GM19455 (cell line): ENCODE results near the gene XKR3.
"Not testable (repeated sequence)": the region's sequence is repeated elsewhere in the genome, so short reads cannot be mapped to it uniquely, and the experiment has no call there.

ENCODE experiments used
- ATAC-seq: cut with Tn5 transposase; IDR thresholded peaks from one replicate; pipeline ENCODE4 v1.9.1; 2021; ENCODE audit not compliant: unreplicated experiment

Gene XKR3

DNA sequence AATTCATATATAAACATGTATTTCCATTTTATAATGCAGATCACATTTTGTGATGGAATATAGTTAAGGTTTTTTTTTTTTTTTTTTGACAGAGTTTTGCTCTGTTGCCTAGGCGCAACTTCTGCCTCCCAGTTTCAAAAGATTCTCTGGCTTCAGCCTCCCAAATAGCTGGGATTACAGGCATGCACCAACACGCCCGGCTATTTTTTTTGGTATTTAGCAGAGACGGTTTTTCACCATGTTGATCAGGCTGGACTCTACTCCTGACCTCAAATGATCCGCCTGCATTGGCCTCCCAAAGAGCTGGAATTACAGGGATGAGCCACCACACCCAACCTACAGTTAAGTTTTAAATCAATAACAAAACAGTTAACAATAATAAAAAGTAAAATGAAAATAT, 18.8 kb downstream of the XKR3 start:
- ATAC-seq: no peak

DNA sequence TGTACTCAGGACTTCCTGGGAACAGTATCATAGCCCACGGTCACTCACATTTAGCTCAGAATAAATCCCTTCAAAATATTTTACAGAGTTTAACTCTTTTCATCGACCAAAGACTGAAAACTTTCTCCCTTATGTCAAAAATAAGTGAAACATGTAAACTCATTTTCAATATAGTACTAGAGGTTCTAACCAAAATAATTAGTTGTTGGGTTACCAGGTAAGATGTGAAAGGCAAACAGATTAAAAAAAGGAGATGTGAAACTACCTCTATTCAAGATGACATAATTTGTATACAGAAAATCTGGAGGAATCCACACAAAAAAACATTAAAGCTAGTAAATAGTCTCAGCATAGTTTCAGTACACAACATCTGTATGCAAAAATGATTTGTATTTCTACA, 20.3 kb downstream of the XKR3 start:
- no peak for ATAC-seq

DNA sequence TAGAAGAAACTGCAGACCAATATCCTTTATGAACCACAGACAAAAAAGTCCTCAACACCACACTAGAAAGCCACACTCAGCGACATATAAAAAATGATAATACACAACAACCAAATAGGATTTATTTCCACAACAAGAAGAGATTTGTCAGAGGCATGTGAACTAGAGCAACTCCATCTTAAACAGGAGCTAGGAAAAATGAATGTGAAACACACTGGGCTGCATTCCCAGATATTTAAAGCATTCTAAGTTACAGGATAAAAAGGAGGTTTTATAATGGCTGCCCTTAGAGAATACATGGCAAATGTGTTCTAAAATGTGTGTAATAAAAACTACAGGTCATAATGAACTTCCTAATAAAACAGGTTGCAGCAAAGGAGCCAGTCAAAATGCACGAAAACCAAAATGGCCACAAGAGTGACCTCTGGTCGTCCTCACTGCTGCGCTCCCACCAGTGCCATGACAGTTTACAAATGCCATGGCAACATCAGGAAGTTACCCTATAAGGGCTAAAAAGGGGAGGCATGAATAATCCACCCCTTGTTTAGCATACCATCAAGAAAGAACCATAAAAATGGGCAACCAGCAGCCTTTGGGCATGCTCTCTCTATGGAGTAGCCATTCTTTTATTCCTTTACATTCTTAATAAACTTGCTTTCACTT, 21.8 kb downstream of the XKR3 start:
- ATAC-seq: no peak

DNA sequence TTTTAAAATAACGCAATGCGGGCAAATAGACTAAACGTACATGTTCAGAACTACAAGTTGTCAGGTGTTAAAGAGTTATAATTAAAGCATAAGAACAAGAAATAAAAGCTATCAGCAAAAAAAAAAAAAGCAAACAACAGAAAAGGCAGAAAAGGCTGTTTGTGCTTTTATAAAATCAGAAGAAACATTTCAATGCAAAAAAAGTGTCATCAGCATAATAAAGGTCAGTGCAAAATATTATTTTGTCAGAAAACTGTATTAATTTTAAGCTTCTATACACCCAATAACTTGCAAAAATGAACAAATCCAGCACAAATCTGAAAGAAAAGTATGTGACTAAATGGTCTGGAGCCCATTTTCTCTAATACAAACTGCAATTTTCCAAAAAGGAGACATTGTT, 23.6 kb downstream of the XKR3 start:
- no peak for ATAC-seq

DNA sequence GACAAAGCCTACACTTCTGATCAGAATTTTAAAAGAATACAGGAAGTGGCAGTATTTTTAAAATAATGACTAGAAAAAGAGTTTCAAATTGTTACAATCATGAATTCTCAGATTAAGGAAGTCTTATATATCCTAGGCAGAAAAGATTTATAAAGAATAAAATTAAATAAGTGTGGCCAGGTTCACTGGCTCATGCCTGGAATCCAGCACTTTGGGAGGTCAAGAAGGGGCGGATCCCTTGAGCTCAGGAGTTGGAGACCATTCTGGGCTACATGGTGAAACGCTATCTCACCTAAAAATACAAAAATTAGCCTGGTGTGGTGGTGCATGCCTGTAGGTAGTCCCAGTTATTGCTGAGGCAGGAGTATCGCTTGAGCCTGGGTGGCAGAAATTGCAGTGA, 24.1 kb downstream of the XKR3 start:
- no peak for ATAC-seq

DNA sequence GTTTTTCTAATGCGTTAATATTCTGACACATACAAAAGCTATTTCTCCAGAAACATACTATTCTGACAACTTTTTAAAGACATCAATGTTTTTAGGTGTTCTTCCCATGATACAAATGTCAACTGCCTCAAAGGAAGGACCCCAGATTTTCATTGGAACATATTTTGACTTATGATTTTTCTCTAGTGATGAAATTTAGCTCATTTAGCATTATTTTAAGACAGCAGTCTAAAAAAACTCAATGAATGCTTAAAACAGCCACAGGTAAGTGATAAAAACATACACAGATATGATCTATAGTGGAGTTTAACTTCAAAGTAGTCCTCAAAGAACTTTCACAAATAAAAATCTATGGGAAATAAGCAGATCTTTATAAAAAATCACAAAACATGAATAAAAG, 24.9 kb downstream of the XKR3 start:
- no peak for ATAC-seq

DNA sequence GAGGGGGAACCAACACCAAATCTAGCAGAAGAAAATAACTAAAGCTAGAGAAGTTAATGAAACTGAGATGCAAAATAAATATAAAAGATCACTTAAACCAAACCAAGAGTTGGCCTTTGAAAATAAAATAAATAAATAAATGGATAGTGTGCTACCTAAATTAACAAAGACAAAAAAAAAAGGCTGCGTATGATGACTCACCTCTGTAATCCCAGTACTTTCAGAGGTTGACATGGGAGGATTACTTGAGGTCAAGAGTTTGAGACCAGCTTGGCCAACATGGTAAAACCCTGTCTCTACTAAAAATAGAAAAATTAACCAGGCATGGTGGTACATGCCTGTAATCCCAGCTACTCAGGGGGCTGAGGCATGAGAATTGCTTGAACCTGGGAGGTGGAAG, 29.7 kb downstream of the XKR3 start:
- not testable (repeated sequence) for ATAC-seq

DNA sequence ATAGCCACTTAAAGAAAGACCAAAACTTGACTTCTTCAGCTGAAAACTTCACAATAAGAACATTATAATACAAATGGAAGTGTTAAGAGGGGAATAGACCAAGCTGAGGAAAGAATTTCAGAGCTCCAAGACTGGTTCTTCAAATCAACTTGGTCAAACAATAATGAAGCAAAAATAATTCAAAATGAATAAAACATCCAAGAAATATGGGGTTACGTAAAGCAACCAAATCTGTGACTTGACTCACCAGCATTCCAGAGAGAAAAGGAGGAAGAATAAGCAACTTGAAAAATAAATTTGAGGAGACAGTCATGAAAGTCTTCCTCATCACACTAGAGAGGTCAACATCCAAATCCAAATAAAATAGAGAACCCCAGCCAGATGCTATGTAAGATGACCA, 31.4 kb downstream of the XKR3 start:
- ATAC-seq: no peak

DNA sequence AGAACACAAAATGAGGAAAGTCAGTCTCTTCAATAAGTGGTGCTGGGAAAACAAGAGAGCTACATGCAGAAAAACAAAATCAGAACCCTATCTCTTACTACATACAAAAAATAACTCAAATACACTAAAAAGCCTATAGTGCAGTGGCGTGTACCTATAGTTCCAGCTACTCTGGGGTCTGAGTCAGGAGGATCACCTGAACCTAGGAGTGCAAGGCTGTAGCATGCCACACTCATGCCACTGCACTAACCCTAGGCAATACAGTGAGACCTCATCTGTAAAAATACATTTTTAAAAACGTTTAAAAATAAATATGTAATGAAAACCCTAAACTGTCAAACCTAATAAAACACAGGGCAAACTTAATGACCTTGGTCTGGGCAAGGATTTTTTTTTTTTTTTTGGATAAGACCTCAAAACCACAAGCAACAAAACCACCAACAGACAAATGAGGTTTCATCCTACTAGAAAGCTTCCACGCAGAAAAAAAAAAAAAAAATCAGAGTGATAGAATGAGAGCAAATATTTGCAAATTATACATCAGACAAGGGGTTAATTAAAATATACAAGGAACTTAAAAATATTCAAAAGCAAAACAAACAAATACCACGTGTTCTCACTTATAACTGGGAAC, 35.2 kb downstream of the XKR3 start:
- ATAC-seq: no peak

DNA sequence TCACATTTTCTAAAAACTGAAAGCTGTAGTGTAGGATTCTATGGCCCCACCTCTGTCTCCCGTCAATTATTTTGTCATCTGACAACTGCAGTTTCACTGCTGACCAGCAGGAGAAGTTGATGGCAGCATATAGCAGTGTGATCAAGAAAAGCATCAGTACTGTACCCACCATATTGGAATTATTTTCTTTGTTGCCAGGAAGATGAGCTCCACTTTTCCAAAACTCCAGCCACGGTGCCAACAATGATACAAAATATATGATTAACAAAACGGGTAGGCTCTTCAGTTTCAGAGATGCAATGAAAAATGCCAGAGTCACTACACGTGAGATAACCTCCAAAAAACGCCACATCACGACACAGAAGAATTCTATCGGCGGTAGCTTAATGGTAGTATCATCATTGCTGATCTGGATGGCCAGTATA, 41.3 kb downstream of the XKR3 start:
- ATAC-seq: no peak

DNA sequence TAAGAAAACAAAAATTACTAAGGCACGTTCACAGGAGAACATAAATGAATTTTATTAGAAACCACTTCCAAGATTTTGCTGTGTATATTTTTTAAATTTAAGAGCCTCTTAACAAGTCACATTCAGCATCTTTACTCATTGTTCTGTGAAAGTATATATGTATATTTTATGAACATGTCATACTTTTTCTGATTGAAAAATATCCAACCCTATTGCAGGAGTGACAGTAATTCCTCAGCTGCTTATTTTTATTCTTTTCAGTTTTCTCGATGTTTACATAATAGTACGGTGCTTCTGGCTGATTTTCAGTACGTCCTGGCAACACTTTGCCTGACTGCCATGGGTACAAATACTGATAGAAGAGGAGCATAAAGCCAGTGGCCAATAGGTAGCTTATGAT, 41.8 kb downstream of the XKR3 start:
- ATAC-seq: no peak

DNA sequence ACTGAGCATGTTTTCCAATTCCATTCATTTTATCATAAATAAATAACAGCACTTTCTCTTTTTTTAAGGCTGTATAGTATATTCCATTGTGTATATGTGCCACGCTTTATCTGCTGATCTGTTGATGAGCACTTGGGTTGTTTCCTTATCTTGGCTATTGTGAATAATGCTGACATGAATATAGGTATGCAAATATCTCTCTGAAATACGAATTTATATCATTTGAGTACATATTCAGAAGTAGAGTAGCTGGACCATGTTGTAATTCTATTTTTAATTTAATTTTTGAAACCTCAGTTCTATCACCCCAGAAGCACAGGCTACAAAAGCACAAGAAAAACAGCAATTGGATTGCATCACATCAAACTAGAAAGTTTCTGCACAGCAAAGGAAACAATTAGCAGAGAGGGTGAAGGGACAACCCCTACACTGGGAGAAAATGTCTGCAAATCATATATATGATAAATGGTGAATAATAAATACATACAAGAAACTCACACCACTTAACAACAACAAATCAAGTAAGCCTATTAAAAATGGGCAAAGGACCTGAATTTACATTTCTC, 43.4 kb downstream of the XKR3 start:
- ATAC-seq: no peak

DNA sequence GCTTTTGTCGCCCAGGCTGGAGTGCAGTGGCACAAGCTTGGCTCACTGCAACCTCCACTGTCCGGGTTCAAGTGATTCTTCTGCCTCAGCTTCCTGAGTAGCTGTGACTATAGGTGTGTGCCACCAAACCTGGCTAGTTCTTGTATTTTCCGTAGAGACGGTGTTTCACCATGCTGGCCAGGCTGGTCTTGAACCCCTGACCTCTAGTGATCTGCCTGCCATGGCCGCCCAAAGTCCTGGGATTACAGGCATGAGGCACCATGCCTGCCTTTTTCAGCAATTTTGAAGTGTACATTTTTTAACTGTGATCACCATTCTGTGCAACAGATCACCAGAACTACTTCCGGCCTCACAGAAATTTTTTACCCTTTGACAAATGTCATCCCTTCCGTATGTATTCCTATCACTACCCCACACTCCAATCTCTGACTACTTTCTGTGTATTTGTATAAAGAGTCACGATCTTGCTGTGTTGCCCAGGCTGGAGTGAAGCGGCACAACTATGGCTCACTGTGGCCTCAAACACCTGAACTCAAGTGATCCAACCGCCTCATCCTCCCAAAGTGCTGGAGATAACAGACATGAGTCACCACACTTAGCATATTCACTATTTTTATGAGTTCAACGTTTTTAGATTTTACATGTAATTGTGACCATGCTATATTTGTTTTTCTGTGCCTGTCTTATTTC, 44.0 kb downstream of the XKR3 start:
- no peak for ATAC-seq

DNA sequence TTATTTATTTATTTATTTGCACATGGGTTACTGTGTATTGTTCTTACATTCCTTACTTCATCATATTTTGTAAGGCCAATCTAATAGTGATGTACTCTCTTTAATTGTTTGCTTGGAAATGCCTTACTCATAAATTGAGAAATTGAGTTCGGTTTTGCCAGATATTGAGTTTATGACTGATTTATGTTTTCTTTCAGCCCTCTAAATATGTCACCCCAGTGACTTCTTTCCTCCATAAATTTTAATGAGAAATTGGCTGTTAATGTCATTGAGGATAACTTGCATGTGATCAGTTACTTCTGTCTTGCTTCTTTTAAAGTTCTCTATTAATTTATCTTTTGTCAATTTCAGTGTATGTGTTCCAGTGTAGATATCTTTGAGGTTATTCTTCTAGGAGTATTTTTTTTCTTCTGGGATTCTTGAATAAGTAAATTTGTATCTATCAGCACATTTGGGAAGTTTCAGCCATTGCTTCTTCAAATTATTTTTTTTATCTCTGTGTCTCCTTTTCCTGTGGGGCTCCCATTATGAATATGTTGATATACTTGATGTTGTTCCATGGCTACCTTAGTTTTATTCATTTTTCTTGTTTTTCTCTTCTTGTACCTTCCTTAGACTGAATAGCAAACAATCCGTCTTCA, 47.8 kb downstream of the XKR3 start:
- no peak for ATAC-seq

DNA sequence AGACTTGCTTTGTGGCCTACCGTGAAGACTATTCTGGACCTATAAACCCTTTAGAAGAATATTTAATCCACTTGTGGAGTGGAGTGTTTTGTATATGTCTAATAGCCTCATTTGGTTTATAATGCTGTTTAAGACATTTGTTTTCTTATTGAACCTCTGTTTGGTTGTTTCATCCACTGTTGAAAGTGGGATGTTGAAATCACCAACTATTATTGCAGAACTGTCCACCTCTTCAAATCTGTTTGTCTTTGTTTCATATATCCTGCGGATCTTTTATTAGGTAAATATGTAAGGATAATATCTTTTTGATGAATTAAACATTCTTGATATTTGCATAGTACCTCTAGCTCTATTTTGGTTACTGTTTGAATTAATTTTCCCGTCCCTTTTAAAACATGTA, 49.1 kb downstream of the XKR3 start:
- no peak for ATAC-seq

DNA sequence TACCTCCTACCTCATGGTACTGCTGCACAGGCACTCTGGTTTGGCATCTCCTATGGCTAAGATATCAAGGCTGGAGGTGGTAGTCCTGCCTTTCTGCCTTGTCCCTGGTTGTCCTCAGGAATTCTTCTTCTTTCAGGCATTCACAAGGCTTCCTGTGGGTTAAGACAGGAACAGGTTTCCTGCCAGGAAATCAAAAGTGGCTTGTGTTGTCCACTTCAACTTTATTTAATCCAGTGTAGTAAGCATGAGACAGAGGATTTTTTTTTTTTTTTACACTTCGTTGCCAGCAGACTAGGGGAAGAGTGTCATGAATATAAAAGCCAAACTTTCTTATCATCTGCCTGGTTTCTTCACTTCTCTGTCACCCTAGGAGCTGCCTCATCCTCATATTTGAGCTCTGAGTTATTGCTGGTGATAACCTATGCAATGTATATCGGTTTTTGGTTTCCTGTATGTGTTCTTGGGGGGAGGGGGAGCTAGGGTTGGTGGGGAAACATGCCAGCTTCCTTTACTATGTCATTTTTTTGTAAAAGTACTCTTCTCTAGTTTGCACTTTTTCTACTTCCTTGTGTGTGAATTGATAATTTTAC, 50.2 kb downstream of the XKR3 start:
- ATAC-seq: no peak

DNA sequence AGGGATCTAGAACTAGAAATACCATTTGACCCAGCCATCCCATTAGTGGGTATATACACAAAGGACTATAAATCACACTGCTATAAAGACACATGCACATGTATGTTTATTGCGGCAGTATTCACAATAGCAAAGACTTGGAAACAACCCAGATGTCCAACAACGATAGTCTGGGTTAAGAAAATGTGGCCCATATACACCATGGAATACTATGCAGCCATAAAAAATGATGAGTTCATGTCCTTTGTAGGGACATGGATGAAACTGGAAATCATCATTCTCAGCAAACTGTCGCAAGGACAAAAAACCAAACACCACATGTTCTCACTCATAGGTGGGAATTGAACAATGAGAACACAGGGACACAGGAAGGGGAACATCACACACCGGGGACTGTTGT, 53.6 kb downstream of the XKR3 start:
- not testable (repeated sequence) for ATAC-seq

DNA sequence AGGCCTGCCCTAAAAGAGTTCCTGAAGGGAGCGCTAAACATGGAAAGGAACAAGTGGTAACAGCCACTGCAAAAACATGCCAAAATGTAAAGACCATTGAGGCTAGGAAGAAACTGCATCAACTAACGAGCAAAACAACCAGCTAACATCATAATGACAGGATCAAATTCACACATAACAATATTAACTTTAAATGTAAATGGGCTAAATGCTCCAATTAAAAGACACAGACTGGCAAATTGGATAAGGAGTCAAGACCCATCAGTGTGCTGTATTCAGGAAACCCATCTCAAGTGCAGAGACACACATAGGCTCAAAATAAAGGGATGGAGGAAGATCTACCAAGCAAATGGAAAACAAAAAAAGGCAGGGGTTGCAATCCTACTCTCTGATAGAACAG, 57.3 kb downstream of the XKR3 start:
- ATAC-seq: not testable (repeated sequence)

DNA sequence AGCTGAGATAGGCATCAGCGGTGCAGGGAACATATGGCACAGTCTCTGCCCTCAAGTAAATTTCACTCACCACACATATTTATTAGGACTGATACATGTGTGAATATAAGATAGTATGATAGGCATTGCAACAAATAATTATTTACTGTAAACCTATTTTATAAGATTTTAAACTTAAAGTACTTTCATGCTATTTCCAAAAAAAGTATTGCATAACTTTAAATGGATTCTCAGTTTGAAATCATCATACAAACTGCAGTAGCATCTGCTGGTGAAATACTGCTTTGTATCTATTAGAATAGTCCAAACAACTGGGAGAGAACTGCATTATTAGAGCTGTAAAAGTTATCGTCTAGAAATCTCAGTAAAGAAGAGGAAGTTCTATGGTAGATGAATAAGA, 63.0 kb downstream of the XKR3 start:
- ATAC-seq: not testable (repeated sequence)

DNA sequence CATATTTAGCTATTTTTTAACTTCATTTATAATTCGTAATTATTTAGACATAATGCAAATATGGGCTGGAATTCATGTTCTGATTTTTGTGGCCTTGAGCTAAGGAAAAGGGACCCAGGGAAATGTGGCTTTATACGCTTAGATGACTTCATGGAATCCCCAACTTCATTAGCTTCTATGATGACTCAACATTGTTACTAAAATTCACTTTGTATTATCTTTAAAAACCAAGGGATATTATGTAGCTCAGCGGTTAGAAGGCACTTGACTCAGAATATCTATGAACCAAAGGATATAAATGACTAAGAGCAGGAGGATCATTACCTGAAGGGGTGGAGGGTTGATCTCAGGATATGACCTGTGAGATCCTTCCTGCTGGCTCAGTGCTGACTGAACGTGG, 64.8 kb downstream of the XKR3 start:
- ATAC-seq: not testable (repeated sequence)

DNA sequence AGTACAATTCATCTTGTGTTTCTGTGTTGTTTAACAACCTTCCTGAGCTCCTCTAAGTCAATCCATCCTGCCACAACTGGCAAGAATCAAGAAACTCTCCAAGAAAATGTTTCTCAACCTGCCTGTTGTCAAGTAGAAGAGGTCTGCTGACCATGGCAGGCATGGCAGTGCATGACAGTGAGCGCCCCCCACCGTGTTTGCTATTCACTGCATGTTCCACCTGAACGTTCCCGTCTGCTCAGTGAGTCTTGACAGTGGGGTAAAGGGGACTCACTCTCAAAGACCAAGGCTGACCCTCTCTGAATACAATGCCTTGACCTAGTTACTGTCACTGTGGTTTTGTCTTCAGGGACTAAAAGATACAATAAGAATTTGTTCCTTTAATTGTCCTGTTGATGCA, 75.9 kb downstream of the XKR3 start:
- not testable (repeated sequence) for ATAC-seq
